Measurements from ENCODE around the gene RNF224. TPM values are rescaled to one million over a fixed set of nuclear protein-coding genes. Genes with fewer than 3 reads are reported as not detected.

The RNF224 gene
- total and polyA plus RNA-seq, 10 of the 15 experiments (the other 5 are each of a cell fraction or from before 2014, with no cell fraction given): not detected

- no peaks in the 10 kb centered on the region for H3K79me2 ChIP-seq (ENCODE audit: control insufficient read depth, insufficient read depth, low read length)
- 92% methylated on average over 16 of the region's 20 CpGs for WGBS (ENCODE audit: insufficient coverage, insufficient replicate concordance, low lambda C conversion rate, missing lambda C conversion rate)
- intact Hi-C loops (cut with micrococcal nuclease; ENCODE audit: unreplicated experiment) (no loop called here), in situ Hi-C loops (cut with MboI) (no loop called here)
- ATAC-seq (no peak), DNase-seq (ENCODE audit: low read depth, low spot score) (no peak), FAIRE-seq (no peak)
- no peak overlapping the region for H3K9ac ChIP-seq (ENCODE audit: control insufficient read depth, insufficient read depth, low read length)
- no peaks in the 10 kb centered on the region for H3K9me3 ChIP-seq (replicated peaks; ENCODE audit: control insufficient read depth, insufficient read depth, low read length)
- H3K27ac ChIP-seq (ENCODE audit: control insufficient read depth, insufficient read depth): no peak overlapping the region
- ChIA-PET CTCF (no interaction called here), RAD21 (ENCODE audit: unreplicated experiment) (interaction anchor here (0.5 kb wide), 1 partner anchor 53 kb away, joined by 3 read pairs; no protein-coding TSS in a partner anchor), POLR2A (no interaction called here), SMC1A (ENCODE audit: uncharacterized antibody, unreplicated experiment) (interaction anchor here (0.9 kb wide), 1 partner anchor 9 kb away, joined by 3 read pairs; no protein-coding TSS in a partner anchor)
- H4K20me1 ChIP-seq (ENCODE audit: control insufficient read depth, insufficient read depth): no peaks in the 10 kb centered on the region
- no peak overlapping the region for H3K4me3 ChIP-seq
- no peaks in the 10 kb centered on the region for H3K27me3 ChIP-seq (replicated peaks in 1 of 2; ENCODE audit: control insufficient read depth in 2 of 2, insufficient read depth in 2 of 2, low read length in 1 of 2)
- H3K4me1 ChIP-seq (ENCODE audit: control insufficient read depth, insufficient read depth, low read length): no peaks in the 10 kb centered on the region
- no peak for TF ChIP-seq SMC3 (IDR thresholded peaks at IDR 0.05; ENCODE audit: borderline replicate concordance, low read length)
- no peak for TF ChIP-seq ZNF384 (IDR thresholded peaks at IDR 0.05; ENCODE audit: borderline replicate concordance, low read depth, low read length)
- TF ChIP-seq CREB1 (IDR thresholded peaks at IDR 0.05; ENCODE audit: low read depth): no peak
- no peak for TF ChIP-seq NFIC (IDR thresholded peaks at IDR 0.05; ENCODE audit: low read depth, low read length)
- no peak for TF ChIP-seq CHD4 (IDR thresholded peaks at IDR 0.05)
- no peak for TF ChIP-seq CREM (IDR thresholded peaks at IDR 0.05; ENCODE audit: low read depth)
- TF ChIP-seq, protein P1, sequence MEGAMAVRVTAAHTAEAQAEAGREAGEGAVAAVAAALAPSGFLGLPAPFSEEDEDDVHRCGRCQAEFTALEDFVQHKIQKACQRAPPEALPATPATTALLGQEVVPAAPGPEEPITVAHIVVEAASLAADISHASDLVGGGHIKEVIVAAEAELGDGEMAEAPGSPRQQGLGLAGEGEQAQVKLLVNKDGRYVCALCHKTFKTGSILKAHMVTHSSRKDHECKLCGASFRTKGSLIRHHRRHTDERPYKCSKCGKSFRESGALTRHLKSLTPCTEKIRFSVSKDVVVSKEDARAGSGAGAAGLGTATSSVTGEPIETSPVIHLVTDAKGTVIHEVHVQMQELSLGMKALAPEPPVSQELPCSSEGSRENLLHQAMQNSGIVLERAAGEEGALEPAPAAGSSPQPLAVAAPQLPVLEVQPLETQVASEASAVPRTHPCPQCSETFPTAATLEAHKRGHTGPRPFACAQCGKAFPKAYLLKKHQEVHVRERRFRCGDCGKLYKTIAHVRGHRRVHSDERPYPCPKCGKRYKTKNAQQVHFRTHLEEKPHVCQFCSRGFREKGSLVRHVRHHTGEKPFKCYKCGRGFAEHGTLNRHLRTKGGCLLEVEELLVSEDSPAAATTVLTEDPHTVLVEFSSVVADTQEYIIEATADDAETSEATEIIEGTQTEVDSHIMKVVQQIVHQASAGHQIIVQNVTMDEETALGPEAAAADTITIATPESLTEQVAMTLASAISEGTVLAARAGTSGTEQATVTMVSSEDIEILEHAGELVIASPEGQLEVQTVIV (IDR thresholded peaks at IDR 0.05; ENCODE audit: borderline replicate concordance, partially characterized antibody): no peak
- TF ChIP-seq E2F4 (IDR thresholded peaks at IDR 0.05; ENCODE audit: low read depth, low read length): no peak
- no peak for TF ChIP-seq EED (IDR thresholded peaks at IDR 0.05; ENCODE audit: low read depth)
- no peak for TF ChIP-seq YBX1 (IDR thresholded peaks at IDR 0.05)
- TF ChIP-seq SP1 (IDR thresholded peaks at IDR 0.05; ENCODE audit: low read depth, low read length): no peak
- TF ChIP-seq RFX5 (IDR thresholded peaks at IDR 0.05; ENCODE audit: low read depth, low read length): no peak
- TF ChIP-seq SMAD1 (IDR thresholded peaks at IDR 0.05; ENCODE audit: low read depth, partially characterized antibody): no peak
- no peak for TF ChIP-seq ZBED1 (IDR thresholded peaks at IDR 0.05; ENCODE audit: borderline replicate concordance)
- no peak for TF ChIP-seq SIN3A (IDR thresholded peaks at IDR 0.05; ENCODE audit: low read depth, low read length)
- no peak for TF ChIP-seq GABPA (IDR thresholded peaks at IDR 0.05; ENCODE audit: low read depth)
- no peak for TF ChIP-seq JUNB (IDR thresholded peaks at IDR 0.05)
- peaks cover 7 to 28% of the 10 kb centered on the region in 2 experiments for H3K36me3 ChIP-seq (ENCODE audit: control insufficient read depth in 2 of 2, insufficient read depth in 2 of 2, low read length in 1 of 2)
- no TSS peak for BruUV-seq (replicated peaks)
- H2AFZ ChIP-seq (ENCODE audit: control insufficient read depth, low read depth, low read length): no peak overlapping the region
- H3K4me2 ChIP-seq (ENCODE audit: control insufficient read depth, insufficient read depth): no peak overlapping the region
These were observed 46.8 kb upstream of the RNF224 start for GRCh38 chr9:137180491-137180890.

Data from GM12878 (cell line).